Activated naive CD4-positive, alpha-beta T cell treated with anti-CD3 and anti-CD28 coated beads, Interleukin-2, amount 50 U/mL, for 24 hours (primary cell): ENCODE data around the gene NEURL1B.
"Not testable (repeated sequence)": the region's sequence is repeated elsewhere in the genome, so short reads cannot be mapped to it uniquely, and the experiment has no call there.

Source experiments
- H3K27ac Mint-ChIP-seq: one replicate; pipeline ENCODE4 v1.8.0; 2021; ENCODE audit warnings: mild to moderate bottlenecking, mixed read lengths
- H3K27me3 Mint-ChIP-seq: one replicate; pipeline ENCODE4 v1.8.0; 2021; ENCODE audit warnings: mixed read lengths
- H3K36me3 Mint-ChIP-seq: one replicate; pipeline ENCODE4 v1.8.0; 2021; ENCODE audit warnings: mixed read lengths
- H3K4me1 Mint-ChIP-seq: one replicate; pipeline ENCODE4 v1.8.0; 2021; ENCODE audit warnings: mixed read lengths
- H3K4me3 Mint-ChIP-seq: one replicate; pipeline ENCODE4 v1.8.0; 2021; ENCODE audit warnings: mild to moderate bottlenecking, mixed read lengths
- H3K9me3 Mint-ChIP-seq: one replicate; pipeline ENCODE4 v1.8.0; 2021; ENCODE audit warnings: mixed read lengths

Gene NEURL1B

DNA sequence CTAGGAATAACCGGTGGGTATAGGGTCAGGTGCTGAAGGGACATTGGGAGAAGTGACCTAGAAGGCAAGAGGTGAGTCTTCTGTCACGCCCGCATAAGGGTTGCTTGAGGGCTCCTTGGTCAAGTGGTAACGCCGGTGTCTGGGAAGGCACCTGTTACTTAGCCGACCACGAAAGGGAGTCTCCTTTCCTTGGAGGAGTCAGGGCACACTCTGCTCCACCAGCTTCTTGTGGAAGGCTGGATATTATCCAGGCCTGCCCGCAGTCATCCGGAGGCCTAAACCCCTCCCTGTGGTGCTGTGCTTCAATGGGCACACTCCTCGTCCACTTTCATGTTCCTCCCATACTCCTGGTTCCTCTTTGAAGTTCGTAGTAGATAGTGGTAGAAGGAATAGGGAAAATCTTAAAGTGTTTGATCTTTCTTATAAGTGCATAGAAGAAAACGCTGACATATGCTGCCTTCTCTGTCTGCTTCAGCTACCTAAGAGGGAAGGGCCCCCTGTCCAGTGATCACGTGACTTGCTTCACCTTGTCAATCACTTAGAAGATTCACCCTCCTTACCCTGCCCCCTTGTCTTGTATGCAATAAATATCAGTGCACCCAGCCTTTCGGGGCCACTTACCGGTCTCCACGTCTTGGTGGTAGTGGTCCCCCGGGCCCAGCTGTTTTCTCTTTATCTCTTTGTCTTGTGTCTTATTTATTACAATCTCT lies 16.6 kb downstream of the NEURL1B start:
- not testable (repeated sequence) for H3K27me3 Mint-ChIP-seq, H3K27ac Mint-ChIP-seq, H3K9me3 Mint-ChIP-seq, H3K36me3 Mint-ChIP-seq, H3K4me3 Mint-ChIP-seq, H3K4me1 Mint-ChIP-seq

DNA sequence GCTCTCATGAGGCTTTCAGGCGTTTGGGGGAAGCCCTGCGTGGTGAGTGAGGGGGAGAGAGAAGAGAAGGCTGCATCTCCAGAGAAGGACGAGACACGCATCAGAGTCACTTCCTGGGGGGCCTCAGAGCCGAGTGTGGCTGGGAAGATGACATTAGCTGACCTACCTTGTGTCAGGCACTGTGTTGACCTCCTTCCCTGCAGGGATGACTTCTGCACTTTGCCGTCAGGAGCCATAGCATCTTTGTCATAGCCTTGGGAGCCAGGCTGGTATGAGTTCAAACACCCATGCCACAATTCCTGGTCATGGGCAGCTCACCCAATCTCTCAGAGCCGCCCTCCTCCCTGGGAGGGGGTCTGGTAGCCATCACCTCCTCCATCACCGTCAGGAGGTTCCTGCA lies 17.3 kb downstream of the NEURL1B start:
- peaks cover 2% of the 10 kb centered on the region for H3K27me3 Mint-ChIP-seq
- no peaks in the 10 kb centered on the region for H3K36me3 Mint-ChIP-seq
- peaks cover 7% of the 10 kb centered on the region for H3K9me3 Mint-ChIP-seq
- no peaks in the 10 kb centered on the region for H3K4me1 Mint-ChIP-seq
- H3K4me3 Mint-ChIP-seq, result no peak overlapping the region
- no peak overlapping the region for H3K27ac Mint-ChIP-seq

DNA sequence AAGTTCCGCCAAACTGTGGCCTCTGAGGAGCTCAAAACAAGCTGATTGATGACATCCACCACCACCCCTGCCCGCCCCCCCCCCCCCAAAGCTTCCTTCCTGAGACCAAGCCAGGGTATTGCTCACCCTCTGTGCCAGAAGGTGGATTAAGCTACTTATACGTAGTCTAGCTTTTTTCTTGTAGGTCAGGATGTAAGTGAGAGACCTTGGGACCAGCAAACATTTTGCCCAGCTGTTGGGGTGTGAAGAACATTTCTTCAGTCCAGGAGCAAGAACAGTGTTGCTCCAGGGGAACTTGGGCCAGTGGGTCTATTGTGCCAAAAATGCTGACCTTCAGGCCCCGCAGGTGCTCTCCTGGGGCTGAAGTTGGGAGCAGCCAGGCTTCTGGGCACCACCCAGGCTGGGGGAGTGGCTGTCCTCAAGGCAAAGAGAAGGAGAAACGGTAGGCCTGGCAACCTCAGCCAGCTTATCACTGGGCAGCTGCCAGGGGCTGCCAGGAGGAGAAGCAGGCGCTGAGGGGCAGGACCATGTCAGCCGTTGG lies 18.0 kb downstream of the NEURL1B start:
- peaks cover 2% of the 10 kb centered on the region for H3K27me3 Mint-ChIP-seq
- peaks cover 7% of the 10 kb centered on the region for H3K9me3 Mint-ChIP-seq
- H3K4me3 Mint-ChIP-seq, result no peak overlapping the region
- H3K4me1 Mint-ChIP-seq, result no peaks in the 10 kb centered on the region
- H3K36me3 Mint-ChIP-seq, result no peaks in the 10 kb centered on the region
- no peak overlapping the region for H3K27ac Mint-ChIP-seq

DNA sequence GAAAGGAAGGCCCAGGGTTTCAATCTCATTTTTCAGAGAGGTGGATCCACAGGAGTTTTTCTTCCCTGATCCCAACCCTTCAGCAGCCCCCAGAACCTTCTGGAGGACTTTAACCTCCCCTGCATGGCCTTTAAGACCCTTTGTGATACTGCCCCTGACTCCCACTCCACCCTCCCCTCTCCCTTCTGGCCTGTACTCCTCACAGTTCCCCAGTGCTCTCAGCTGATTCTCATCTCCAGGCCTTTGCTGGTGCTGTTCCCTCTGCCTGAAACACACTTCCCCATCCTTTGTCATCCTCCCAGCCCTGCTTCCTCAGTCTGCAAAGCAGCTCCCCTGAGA lies 18.5 kb downstream of the NEURL1B start:
- peaks cover 7% of the 10 kb centered on the region for H3K9me3 Mint-ChIP-seq

DNA sequence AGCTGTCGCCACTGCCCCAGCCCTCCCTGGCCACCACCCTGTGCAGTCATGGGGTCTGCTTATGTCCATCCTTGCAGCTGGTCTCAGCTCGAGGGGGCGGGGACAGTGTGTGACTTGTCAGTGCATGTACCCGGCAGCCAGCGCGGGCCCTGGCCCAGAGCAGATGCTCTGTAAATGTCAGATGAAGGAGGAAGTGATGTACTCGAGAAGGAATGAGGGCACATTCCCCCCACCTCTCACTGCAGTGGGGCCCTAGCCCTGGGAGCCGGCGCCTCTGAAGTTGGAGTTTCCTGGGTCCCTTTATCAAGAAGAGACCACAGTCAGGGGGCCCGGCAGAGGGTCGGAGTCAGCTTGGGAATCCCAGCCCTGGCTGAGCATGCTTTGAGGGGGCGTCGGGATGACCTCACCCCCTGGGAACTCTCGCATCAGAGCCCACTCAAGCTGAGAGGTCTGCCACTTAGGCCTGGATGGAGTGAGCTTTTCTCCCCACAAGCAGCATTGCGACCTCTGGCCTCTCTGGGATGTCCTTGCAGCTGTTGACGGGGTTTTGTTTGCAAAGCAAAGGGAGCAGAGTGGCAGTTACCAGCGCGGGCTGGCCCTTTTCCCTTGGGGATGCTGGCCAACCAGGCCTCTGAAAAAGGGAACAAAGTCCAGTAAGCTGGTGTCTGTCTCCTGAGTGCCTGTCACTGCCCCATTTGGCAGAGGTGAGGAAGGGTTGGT lies 19.0 kb downstream of the NEURL1B start:
- Mint-ChIP-seq H3K27me3 (no peaks in the 10 kb centered on the region), H3K27ac (no peak overlapping the region), H3K4me3 (no peak overlapping the region), H3K36me3 (no peaks in the 10 kb centered on the region), H3K4me1 (no peaks in the 10 kb centered on the region), H3K9me3 (peaks cover 7% of the 10 kb centered on the region)

More for the DNA sequence above, 18.5 kb downstream of the NEURL1B start:
- Mint-ChIP-seq H3K4me1 (no peaks in the 10 kb centered on the region), H3K27ac (no peak overlapping the region), H3K4me3 (no peak overlapping the region), H3K27me3 (peaks cover 2% of the 10 kb centered on the region), H3K36me3 (no peaks in the 10 kb centered on the region)

DNA sequence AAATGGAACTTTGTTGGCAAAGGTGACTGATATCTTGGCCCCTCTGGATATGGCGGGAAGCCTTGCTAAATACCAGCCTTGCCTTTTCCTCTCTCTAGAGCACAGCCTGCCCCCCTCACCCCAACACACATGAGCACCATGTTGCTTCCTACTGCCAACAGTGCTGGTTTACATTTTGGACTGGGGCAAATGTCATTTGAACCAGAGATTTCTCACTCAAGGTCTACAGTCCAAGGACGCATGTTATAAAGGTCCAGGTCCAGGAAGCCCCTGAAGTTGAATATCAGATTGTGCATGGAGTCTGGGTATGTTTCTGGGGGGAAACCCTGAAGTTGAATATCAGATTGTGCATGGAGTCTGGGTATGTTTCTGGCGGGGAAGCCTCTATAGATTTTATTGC lies 19.9 kb downstream of the NEURL1B start:
- H3K36me3 Mint-ChIP-seq, result no peaks in the 10 kb centered on the region
- no peaks in the 10 kb centered on the region for H3K27me3 Mint-ChIP-seq
- no peaks in the 10 kb centered on the region for H3K4me1 Mint-ChIP-seq
- H3K4me3 Mint-ChIP-seq, result no peak overlapping the region
- H3K9me3 Mint-ChIP-seq, result peaks cover 1% of the 10 kb centered on the region
- H3K27ac Mint-ChIP-seq, result no peak overlapping the region

DNA sequence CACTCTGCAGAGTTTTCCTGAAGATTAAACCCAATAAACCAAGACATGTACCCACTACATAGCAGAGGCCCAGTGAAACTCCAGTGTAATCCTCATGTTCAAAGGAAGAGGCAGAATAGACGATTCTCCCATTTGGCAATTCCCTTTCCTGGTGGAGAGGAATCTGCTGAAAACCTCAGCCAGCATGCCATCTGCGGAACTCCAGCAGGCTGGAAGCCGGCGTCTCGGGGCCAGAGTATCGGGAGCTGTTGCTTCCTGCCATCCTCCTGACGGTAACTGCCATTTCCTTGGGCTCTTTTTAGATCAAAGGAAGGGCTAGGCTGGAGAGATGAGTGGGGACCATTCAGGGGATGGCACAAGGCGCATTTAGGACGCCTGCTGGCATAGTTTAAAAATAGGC lies 20.5 kb downstream of the NEURL1B start:
- Mint-ChIP-seq H3K4me1 (no peaks in the 10 kb centered on the region), H3K27ac (no peak overlapping the region), H3K4me3 (no peak overlapping the region), H3K9me3 (no peaks in the 10 kb centered on the region), H3K36me3 (no peaks in the 10 kb centered on the region), H3K27me3 (no peaks in the 10 kb centered on the region)

DNA sequence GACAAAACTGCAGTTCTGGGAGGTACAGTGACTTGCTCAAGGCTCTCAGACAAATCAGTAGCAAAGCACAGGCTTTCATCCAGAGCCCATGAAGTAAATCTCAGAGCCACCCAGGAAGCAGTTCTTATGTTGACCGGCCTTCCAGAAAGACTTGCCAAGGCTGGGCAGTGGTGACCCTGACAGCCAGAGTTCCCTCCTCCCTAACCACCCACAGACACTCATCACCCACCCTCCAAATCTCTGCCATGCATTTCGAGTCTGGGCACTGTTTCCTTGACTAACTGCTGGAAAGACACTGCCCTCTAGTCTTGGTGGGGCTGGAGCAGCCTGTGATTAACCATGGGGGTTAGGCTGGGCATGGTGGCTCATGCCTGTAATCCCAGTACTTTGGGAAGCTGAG lies 21.5 kb downstream of the NEURL1B start:
- no peak overlapping the region for H3K4me3 Mint-ChIP-seq
- no peaks in the 10 kb centered on the region for H3K36me3 Mint-ChIP-seq
- H3K4me1 Mint-ChIP-seq, result no peaks in the 10 kb centered on the region

DNA sequence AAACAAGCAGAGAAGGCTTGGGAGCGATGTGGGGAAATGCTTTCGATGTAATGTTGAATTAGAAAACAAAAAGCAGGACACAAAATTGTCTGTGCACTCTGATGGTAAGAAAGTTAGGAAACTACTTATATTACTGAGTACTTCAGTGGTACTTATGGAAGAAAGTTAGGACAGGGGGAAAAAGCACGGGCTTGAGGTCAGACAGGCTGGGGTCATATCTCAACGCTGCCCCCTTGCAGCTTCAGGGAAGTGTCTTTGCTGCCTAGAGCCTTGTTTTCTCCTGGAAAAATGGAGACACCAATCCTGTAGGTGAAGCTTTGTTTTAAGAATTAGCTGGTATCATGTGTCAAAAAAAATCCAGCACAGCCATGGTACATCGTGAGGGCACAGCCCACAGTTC lies 23.0 kb downstream of the NEURL1B start:
- Mint-ChIP-seq H3K27me3 (no peaks in the 10 kb centered on the region), H3K27ac (no peak overlapping the region), H3K4me1 (no peaks in the 10 kb centered on the region), H3K36me3 (no peaks in the 10 kb centered on the region), H3K4me3 (no peak overlapping the region), H3K9me3 (no peaks in the 10 kb centered on the region)

More for the DNA sequence above, 21.5 kb downstream of the NEURL1B start:
- no peaks in the 10 kb centered on the region for H3K27me3 Mint-ChIP-seq
- H3K9me3 Mint-ChIP-seq, result no peaks in the 10 kb centered on the region
- H3K27ac Mint-ChIP-seq, result no peak overlapping the region

DNA sequence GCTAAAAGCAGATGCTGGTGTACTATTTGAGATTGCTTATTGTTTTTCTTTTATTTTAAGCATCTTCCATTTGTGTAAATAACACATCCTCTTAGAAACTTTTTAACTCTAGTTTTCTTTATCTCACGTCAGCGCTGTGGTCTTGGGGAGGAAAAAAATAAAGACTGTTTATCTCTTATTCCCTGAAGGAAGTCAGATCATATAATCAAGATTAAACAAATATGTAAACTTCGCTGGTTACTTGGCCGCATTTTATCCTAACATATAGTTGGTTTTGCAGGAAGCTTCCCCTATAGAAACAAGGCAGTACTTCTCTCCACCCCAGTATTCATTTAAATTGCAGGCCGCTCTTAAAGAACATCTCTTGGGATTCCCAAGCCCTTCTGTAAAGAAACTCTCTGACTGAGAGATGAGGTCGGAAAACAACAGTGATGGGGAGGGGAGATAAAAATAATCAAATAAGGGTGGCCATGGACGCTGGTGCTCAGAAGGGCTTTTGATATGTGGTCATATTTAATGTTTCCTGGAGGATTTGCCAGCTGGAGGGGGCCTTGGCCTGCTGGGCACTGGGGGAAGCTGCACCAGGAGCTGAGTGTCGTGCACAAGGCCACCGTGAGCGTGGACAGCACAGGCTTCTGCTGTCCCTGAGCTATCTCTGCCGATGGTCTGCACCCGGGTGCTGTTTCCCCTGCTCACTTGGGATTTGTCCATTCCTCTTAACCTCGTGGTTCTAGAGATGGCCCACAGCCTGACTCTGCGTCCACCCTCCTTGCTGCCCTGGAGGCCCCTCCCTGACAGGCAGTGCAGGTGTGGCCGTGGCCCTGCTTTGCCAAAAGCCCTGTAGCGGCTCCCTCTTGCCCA lies 23.8 kb downstream of the NEURL1B start:
- H3K27me3 Mint-ChIP-seq, result no peaks in the 10 kb centered on the region
- no peaks in the 10 kb centered on the region for H3K36me3 Mint-ChIP-seq
- no peak overlapping the region for H3K27ac Mint-ChIP-seq
- H3K9me3 Mint-ChIP-seq, result no peaks in the 10 kb centered on the region
- no peaks in the 10 kb centered on the region for H3K4me1 Mint-ChIP-seq
- H3K4me3 Mint-ChIP-seq, result no peak overlapping the region

DNA sequence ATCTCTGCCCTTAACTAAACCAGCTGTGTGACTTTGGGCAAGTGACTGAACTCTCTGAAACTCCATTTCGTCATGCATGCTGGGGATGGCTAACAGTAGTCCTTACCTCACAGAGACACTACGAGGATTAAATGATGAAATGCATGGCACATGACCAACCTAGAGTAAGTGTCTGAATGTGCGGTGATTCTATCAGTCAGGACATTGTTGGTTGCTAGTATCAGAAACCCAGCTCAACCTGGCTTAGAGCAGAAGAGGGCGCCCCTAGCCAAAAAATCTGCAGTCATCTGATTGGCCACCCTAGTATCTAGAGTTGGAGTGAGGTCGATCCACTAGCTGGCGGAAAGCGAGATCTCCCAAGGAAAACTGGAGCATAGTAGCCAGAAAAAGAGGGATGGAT lies 25.2 kb downstream of the NEURL1B start:
- Mint-ChIP-seq H3K27ac (no peak overlapping the region), H3K4me3 (no peak overlapping the region), H3K4me1 (no peaks in the 10 kb centered on the region), H3K27me3 (no peaks in the 10 kb centered on the region), H3K9me3 (no peaks in the 10 kb centered on the region), H3K36me3 (no peaks in the 10 kb centered on the region)

DNA sequence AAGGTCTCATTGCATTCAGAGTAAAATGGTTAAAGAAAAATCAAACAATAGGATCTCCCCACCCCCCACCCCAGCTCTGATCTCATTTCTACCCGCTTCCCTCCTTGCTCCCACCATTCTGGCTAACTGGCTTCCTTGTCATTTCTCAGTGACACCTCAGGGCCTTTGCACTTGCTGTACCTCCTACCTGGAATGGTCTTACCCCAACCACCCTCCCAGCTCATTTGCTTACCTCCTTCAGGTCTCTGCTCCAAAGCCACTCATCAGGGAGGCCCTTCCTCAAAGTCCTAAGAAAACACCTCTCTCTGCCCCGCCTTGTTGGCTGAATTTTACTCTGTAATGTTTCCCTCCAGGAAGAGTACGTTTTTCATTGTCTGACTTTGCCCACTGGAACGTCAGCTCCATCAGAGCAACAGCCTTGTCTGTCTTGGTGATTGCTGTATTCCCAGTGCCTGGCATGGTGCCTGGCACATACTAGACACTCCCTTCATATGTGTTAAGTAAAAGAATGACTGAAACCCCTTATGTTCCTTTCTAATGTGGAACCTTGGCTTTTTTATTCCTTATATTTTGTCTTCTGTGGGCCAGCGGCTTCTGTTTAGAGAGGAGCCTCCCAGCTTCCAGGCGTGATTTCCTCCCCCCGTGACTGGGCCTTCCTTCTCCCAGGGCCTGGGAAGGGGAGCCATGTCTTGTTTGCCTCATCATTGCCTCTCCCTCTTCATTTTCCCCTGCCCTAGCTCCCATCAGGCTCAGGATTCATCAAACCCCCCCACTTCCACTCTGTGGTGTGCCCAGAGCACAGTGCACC lies 26.9 kb downstream of the NEURL1B start:
- Mint-ChIP-seq H3K27ac (no peak overlapping the region), H3K9me3 (no peaks in the 10 kb centered on the region), H3K4me1 (no peaks in the 10 kb centered on the region), H3K4me3 (no peak overlapping the region), H3K36me3 (no peaks in the 10 kb centered on the region), H3K27me3 (no peaks in the 10 kb centered on the region)

DNA sequence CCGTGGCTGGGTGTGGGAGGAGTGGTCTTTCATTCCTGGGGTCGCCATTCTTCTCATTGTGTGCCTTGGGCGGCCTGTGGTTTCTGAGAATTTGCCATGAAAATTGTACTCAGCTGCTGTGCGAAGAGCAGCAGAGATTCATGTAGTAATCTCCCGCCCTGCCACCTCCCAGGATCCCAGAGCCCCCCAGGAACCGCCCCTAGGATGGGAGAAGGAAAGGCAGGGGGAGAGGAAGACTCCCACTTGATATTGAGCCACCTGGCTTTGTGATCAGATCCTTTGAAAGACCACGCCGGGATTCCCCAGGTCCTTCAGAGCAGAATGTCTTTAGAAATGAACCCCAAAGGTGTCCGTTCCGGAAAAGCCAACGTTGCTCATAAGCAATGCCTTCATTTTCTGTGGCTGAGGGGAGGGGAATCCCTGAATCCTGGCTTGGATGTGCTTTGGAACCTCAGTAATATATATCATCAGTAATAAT lies 27.6 kb downstream of the NEURL1B start:
- Mint-ChIP-seq H3K4me3 (no peak overlapping the region), H3K4me1 (no peaks in the 10 kb centered on the region), H3K9me3 (no peaks in the 10 kb centered on the region)

DNA sequence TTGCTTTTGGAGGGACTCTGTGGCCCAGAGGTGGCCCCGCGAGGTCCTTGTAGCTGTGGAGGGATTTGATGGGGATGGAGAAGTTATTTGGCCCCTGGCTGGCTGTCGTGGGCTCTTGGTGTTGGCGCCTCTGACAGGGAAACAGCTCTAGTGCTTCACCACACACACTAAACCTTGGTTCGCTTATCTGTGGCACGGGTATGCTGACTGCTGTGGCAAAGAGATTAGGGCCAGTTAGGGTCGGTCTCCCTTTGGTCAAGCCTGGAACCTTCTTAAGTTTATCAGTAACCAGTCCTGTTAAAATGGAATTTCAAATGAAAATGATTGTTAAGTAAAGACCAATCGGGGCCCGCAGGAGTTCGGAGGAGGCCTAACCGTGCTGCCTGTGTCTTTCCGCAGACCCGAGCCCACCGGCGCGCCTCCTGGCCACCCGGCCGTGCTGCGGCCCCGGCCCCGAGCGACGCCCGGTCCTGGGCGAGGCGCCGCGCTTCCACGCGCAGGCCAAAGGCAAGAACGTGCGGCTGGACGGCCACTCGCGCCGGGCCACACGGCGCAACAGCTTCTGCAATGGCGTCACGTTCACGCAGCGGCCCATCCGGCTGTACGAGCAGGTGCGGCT lies 28.4 kb downstream of the NEURL1B start:
- Mint-ChIP-seq H3K4me3 (no peak overlapping the region), H3K4me1 (no peaks in the 10 kb centered on the region), H3K27me3 (no peaks in the 10 kb centered on the region), H3K27ac (no peak overlapping the region), H3K36me3 (no peaks in the 10 kb centered on the region), H3K9me3 (no peaks in the 10 kb centered on the region)

More for the DNA sequence above, 27.6 kb downstream of the NEURL1B start:
- no peaks in the 10 kb centered on the region for H3K36me3 Mint-ChIP-seq
- no peak overlapping the region for H3K27ac Mint-ChIP-seq
- no peaks in the 10 kb centered on the region for H3K27me3 Mint-ChIP-seq

DNA sequence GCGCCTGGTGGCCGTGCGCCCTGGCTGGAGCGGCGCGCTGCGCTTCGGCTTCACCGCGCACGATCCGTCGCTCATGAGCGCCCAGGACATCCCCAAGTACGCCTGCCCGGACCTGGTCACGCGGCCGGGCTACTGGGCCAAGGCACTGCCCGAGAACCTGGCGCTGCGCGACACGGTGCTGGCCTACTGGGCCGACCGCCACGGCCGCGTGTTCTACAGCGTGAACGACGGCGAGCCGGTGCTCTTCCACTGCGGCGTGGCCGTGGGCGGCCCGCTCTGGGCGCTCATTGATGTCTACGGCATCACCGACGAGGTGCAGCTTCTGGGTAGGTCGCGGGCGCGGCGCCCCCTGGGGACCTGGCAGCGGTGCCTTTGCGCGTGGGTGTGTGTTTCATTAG lies 28.9 kb downstream of the NEURL1B start:
- H3K4me1 Mint-ChIP-seq, result no peaks in the 10 kb centered on the region
- no peak overlapping the region for H3K27ac Mint-ChIP-seq
- no peaks in the 10 kb centered on the region for H3K36me3 Mint-ChIP-seq
- no peak overlapping the region for H3K4me3 Mint-ChIP-seq
- no peaks in the 10 kb centered on the region for H3K27me3 Mint-ChIP-seq
- no peaks in the 10 kb centered on the region for H3K9me3 Mint-ChIP-seq
